Left ventricle myocardium inferior (tissue), 1 donor: Measurements from ENCODE around the gene CDC23. TPM values are rescaled to one million over a fixed set of nuclear protein-coding genes. Genes with fewer than 3 reads are reported as not detected.
A peak's percentile ranks its signal among the peaks of the same experiment; 100 is the strongest.

Source experiments
- DNase-seq: peaks from one replicate; pipeline ENCODE4 v3.0.0-alpha.2; 2020
- H3K27ac ChIP-seq: fragments of 200-600 bp; replicated peaks from 2 replicates; pipeline ENCODE4 v1.8.0; 2021
- H3K27me3 ChIP-seq: fragments of 200-600 bp; 2 replicates; pipeline ENCODE4 v1.8.0; 2021; ENCODE audit warnings: low read depth
- H3K36me3 ChIP-seq: fragments of 200-600 bp; 2 replicates; pipeline ENCODE4 v1.8.0; 2021
- H3K4me1 ChIP-seq: fragments of 200-600 bp; 2 replicates; pipeline ENCODE4 v1.8.0; 2021
- H3K4me3 ChIP-seq: fragments of 200-600 bp; 2 replicates; pipeline ENCODE4 v1.8.0; 2021; ENCODE audit warnings: mild to moderate bottlenecking, moderate library complexity
- H3K9me3 ChIP-seq: fragments of 200-600 bp; replicated peaks from 2 replicates; pipeline ENCODE4 v1.8.0; 2021
- CTCF ChIP-seq: fragments of 200-600 bp; IDR thresholded peaks from 2 replicates; pipeline ENCODE4 v1.8.0; 2021; ENCODE audit warnings: antibody characterized with exemption, mild to moderate bottlenecking, borderline replicate concordance
- intact Hi-C: fragments of 100-400 bp; cut with micrococcal nuclease; formaldehyde crosslinking; loops from one replicate; pipeline ENCODE4 v1.11.0; 2022
- total RNA-seq: library from RNA; stranded (reverse); fragmentation: NEBNext Ultra II Directional; extraction: Animal tissue kit (Norgen Biotek cat#: 25700); gene quantifications from one replicate; pipeline ENCODE4 v1.2.1, GENCODE V29; 2021
- donor health status: DM: no; HTN: yes; CAD: no; lungs with severe emphysema.

CDC23 gene
- total RNA-seq, 1 donor from 2014 or later, result 20.2 TPM

GRCh38 chr5:138240650-138241385 lies 27.7 kb upstream of the CDC23 start:
- no peaks in the 10 kb centered on the region for H3K36me3 ChIP-seq
- intact Hi-C loops, result no loop called here
- DNase-seq, result no peak

GRCh38 chr5:138238034-138238433 lies 24.9 kb upstream of the CDC23 start:
- no peaks in the 10 kb centered on the region for H3K9me3 ChIP-seq
- H3K27ac ChIP-seq, result no peak overlapping the region
- TF ChIP-seq CTCF, result no peak
- DNase-seq, result no peak
- peaks cover 23% of the 10 kb centered on the region for H3K27me3 ChIP-seq
- H3K4me3 ChIP-seq, result no peak overlapping the region
- intact Hi-C loops, result no loop called here
- peaks cover 14% of the 10 kb centered on the region for H3K4me1 ChIP-seq
- H3K36me3 ChIP-seq, result no peaks in the 10 kb centered on the region

More at GRCh38 chr5:138240650-138241385, 27.7 kb upstream of the CDC23 start:
- peaks cover 14% of the 10 kb centered on the region for H3K4me1 ChIP-seq
- H3K9me3 ChIP-seq, result no peaks in the 10 kb centered on the region
- H3K27ac ChIP-seq, result no peak overlapping the region
- H3K27me3 ChIP-seq, result peaks cover 23% of the 10 kb centered on the region
- no peak for TF ChIP-seq CTCF
- H3K4me3 ChIP-seq, result no peak overlapping the region

GRCh38 chr5:138234651-138235050 lies 21.5 kb upstream of the CDC23 start:
- H3K36me3 ChIP-seq, result no peaks in the 10 kb centered on the region
- intact Hi-C loops, result no loop called here
- H3K4me3 ChIP-seq, result no peak overlapping the region
- H3K9me3 ChIP-seq, result no peaks in the 10 kb centered on the region
- no peak for TF ChIP-seq CTCF
- peaks cover 6% of the 10 kb centered on the region for H3K27me3 ChIP-seq
- H3K4me1 ChIP-seq, result peaks cover 16% of the 10 kb centered on the region
- DNase-seq, result no peak
- H3K27ac ChIP-seq, result no peak overlapping the region

GRCh38 chr5:138233280-138233679 lies 20.2 kb upstream of the CDC23 start:
- H3K9me3 ChIP-seq, result no peaks in the 10 kb centered on the region
- H3K4me1 ChIP-seq, result peaks cover 16% of the 10 kb centered on the region
- H3K4me3 ChIP-seq, result no peak overlapping the region
- H3K27me3 ChIP-seq, result no peaks in the 10 kb centered on the region
- no peaks in the 10 kb centered on the region for H3K36me3 ChIP-seq
- TF ChIP-seq CTCF, result no peak
- intact Hi-C loops, result no loop called here
- H3K27ac ChIP-seq, result no peak overlapping the region
- no peak for DNase-seq

GRCh38 chr5:138230981-138231589 lies 18.0 kb upstream of the CDC23 start:
- H3K4me1 ChIP-seq, result peaks cover 16% of the 10 kb centered on the region
- peaks cover 11% of the 10 kb centered on the region for H3K9me3 ChIP-seq
- DNase-seq, result no peak
- peak overlapping the region; percentile 69 for H3K27ac ChIP-seq
- H3K36me3 ChIP-seq, result no peaks in the 10 kb centered on the region
- intact Hi-C loops, result no loop called here
- H3K4me3 ChIP-seq, result no peak overlapping the region
- H3K27me3 ChIP-seq, result no peaks in the 10 kb centered on the region
- TF ChIP-seq CTCF, result no peak
